GM10847 (cell line): Measurements from ENCODE around the gene SNAP91.

Source experiments
- POLR2A ChIP-seq: IDR thresholded peaks from 2 replicates; pipeline ENCODE4 v1.6.1; 2011; ENCODE audit not compliant: insufficient read length; ENCODE audit errors: extremely low read depth

Gene SNAP91

GRCh38 chr6:83708970-83709747, at the start of gene SNAP91:
SNAP91 (minus strand) TSS chr6:83709101; CDS start chr6:83707927, 1,174 bp downstream.
- TF ChIP-seq POLR2A = no peak

DNA sequence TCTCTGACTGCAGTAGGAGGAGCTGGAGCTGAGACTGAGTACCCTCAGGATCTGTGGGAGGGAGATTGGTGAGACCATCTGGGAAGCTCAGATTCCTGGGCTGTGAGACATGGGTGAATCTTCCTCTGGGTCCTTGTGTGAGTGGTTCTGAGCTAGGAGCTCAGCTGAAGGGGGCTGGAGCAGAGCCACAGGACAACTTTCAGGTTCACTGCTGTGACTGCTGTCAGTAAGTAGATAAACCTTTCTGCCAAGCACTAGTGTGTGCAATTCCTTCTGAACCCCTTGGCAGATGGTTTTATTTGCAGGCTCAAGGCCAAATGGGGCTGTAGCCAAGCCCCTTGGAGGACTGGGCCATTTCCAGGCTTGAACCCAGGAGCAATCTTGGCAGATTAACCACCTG, 49.6 kb upstream of the SNAP91 start:
- no peak for TF ChIP-seq POLR2A

GRCh38 chr6:83757021-83757420, 48.1 kb upstream of the SNAP91 start:
- TF ChIP-seq POLR2A = no peak

- no peak for TF ChIP-seq POLR2A
Measured at GRCh38 chr6:83756565-83756964, 47.7 kb upstream of the SNAP91 start.

- TF ChIP-seq POLR2A = no peak
Measured at GRCh38 chr6:83741089-83741488, 32.2 kb upstream of the SNAP91 start.

DNA sequence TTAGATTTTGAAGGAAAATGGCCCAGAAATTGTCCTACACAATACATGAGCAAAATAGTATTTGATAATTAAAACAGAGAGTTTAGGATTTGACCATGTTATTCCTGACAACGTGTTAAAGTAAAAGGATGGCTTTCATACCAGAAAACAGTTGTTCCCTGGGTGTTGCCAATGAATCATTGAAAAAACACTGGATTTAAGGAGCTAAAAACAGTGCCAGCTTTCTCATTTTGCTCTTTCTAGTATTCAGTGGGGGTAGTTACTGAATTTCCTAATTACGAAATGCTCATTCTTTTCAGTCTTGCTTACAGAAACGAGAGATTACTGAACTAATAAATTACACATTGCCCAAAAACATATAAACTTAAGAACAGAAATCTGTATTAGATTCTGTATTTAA, 26.6 kb upstream of the SNAP91 start:
- no peak for TF ChIP-seq POLR2A

GRCh38 chr6:83729871-83730270, 21.0 kb upstream of the SNAP91 start:
- TF ChIP-seq POLR2A = no peak

GRCh38 chr6:83722876-83723275, 14.0 kb upstream of the SNAP91 start:
- TF ChIP-seq POLR2A = no peak

DNA sequence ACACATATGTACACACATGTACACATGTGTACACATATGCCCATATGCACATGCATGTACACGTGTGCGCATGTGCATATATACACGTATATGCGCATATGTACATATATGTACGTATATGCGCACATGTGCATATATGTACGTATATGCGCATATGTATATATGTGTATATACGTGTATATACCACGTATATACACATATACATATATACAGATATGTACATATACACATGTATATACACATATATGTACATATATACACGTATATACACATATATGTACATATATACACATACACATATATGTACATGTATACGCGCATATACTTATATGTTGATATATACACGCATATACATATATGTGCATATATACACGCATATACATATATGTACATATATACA, 8.9 kb upstream of the SNAP91 start:
- no peak for TF ChIP-seq POLR2A

- TF ChIP-seq POLR2A = no peak
Measured at GRCh38 chr6:83711958-83712357, 3.1 kb upstream of the SNAP91 start.

DNA sequence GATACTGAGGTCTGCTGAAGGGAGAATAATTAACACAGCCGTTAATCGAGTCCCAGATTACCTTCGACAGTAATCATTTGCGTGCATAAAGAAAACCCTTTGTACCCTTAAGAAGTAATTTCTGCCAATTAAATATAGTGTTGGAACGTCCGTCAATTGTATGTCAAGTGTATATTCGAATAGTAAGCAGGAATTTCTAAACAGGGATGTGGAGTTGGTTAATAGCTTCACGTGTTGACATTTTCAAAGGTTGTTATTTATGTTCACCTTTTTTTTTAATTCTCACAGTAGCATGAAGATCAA, 798 bp upstream of the SNAP91 start:
- TF ChIP-seq POLR2A = no peak

DNA sequence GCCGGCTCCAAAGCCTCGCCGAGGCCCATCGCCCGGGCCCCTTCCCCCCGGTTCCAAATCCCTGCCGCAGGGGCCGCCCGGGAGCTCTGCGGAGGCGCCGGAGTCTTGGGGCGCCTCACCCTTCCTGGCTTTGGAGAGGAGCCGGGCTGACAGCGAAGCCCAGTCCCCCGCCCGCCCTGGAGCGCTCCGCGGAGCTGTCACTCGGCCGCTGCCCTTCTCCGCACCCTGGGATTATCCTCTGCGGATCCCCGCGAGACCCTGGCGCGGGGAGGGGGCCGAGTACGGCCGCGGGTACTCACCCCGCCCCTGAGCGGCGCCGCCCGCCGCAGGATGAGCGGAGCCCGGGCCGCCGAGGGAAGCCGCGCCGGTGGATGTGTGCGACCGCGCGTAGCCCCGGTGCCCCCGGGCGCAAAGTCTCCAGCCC, 343 bp downstream of the SNAP91 start:
- TF ChIP-seq POLR2A = no peak

- no peak for TF ChIP-seq POLR2A
Measured at GRCh38 chr6:83707829-83708545, 914 bp downstream of the SNAP91 start.

DNA sequence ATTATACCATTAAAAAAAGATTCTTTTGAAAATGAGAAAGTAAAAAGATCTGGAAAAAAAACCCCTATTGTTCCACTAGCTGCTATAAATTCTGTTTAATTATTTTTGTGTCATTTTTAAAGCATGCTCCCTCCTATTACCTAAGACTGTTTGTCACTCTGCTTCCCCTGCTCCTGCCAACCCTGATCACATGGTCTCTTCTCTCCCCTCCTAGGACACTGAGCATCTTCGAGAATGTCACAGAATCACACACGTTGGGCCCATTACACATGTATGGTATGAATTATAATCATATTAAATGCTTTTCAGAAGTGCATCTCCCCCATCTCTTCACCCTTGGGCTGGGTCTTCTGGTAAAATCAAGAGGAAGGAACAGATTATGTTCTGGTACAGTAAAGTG, 6.2 kb downstream of the SNAP91 start:
- TF ChIP-seq POLR2A = no peak

GRCh38 chr6:83702077-83702476, 6.8 kb downstream of the SNAP91 start:
- no peak for TF ChIP-seq POLR2A

- no peak for TF ChIP-seq POLR2A
Measured at GRCh38 chr6:83696674-83697073, 12.2 kb downstream of the SNAP91 start.

DNA sequence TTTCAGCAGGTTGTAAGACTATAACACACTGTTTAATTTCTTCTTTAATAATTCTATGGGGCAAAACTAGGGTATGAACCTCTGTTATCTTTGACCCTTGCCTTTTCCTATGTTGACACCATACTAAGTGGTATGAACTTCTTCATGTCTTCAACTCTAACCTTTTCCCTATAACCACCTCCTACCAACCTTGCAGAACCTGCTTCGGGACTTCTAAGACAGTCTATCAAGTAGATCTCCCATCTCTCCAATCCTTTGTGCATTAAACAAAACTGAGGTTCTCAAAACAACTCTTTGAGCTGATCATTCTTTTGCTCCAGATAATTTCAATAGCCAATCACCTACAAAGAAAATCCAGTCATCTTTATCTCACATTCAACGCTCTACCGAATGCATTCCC, 23.4 kb downstream of the SNAP91 start:
- no peak for TF ChIP-seq POLR2A
